Measurements from ENCODE around the gene C19orf12.

C19orf12 gene

GRCh38 chr19:29750001-29750400 is 34.9 kb upstream of the C19orf12 start:
- in situ Hi-C loops (cut with MboI; ENCODE audit: low pct_unique_long_range_greater_than_20kb, low sequenced_read_pairs, unreplicated experiment) = loop anchor here (10.0 kb wide), 1 partner anchor 125 kb away; no protein-coding TSS in a partner anchor
- TF ChIP-seq, protein P1, sequence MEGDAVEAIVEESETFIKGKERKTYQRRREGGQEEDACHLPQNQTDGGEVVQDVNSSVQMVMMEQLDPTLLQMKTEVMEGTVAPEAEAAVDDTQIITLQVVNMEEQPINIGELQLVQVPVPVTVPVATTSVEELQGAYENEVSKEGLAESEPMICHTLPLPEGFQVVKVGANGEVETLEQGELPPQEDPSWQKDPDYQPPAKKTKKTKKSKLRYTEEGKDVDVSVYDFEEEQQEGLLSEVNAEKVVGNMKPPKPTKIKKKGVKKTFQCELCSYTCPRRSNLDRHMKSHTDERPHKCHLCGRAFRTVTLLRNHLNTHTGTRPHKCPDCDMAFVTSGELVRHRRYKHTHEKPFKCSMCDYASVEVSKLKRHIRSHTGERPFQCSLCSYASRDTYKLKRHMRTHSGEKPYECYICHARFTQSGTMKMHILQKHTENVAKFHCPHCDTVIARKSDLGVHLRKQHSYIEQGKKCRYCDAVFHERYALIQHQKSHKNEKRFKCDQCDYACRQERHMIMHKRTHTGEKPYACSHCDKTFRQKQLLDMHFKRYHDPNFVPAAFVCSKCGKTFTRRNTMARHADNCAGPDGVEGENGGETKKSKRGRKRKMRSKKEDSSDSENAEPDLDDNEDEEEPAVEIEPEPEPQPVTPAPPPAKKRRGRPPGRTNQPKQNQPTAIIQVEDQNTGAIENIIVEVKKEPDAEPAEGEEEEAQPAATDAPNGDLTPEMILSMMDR (IDR thresholded peaks at IDR 0.05; ENCODE audit: extremely low read depth, insufficient read depth, missing control alignments) = no peak
- no peak for DNase-seq (ENCODE audit: low spot score)

- in situ Hi-C loops (cut with MboI; ENCODE audit: low pct_unique_long_range_greater_than_20kb, low sequenced_read_pairs, unreplicated experiment) = loop anchor here (25.0 kb wide), 1 partner anchor 913 kb away; no protein-coding TSS in a partner anchor
- TF ChIP-seq, protein P1 (IDR thresholded peaks at IDR 0.05; ENCODE audit: extremely low read depth, insufficient read depth, missing control alignments) = no peak
Observed at GRCh38 chr19:29748996-29749849, 34.2 kb upstream of the C19orf12 start.

GRCh38 chr19:29745253-29745652 is 30.2 kb upstream of the C19orf12 start:
- TF ChIP-seq, protein P1 (IDR thresholded peaks at IDR 0.05; ENCODE audit: extremely low read depth, insufficient read depth, missing control alignments) = no peak
- DNase-seq (ENCODE audit: low spot score) = no peak
- in situ Hi-C loops (cut with MboI; ENCODE audit: low pct_unique_long_range_greater_than_20kb, low sequenced_read_pairs, unreplicated experiment) = loop anchor here (25.0 kb wide), 1 partner anchor 917 kb away; no protein-coding TSS in a partner anchor

More at GRCh38 chr19:29748996-29749849, 34.2 kb upstream of the C19orf12 start:
- DNase-seq (ENCODE audit: low spot score) = no peak

- DNase-seq (ENCODE audit: low spot score) = no peak
- TF ChIP-seq, protein P1 (IDR thresholded peaks at IDR 0.05; ENCODE audit: extremely low read depth, insufficient read depth, missing control alignments) = no peak
- in situ Hi-C loops (cut with MboI; ENCODE audit: low pct_unique_long_range_greater_than_20kb, low sequenced_read_pairs, unreplicated experiment) = loop anchor here (25.0 kb wide), 1 partner anchor 919 kb away; no protein-coding TSS in a partner anchor
Observed at GRCh38 chr19:29743681-29744080, 28.6 kb upstream of the C19orf12 start.

GRCh38 chr19:29741776-29742175 is 26.7 kb upstream of the C19orf12 start:
- no peak for DNase-seq (ENCODE audit: low spot score)
- in situ Hi-C loops (cut with MboI; ENCODE audit: low pct_unique_long_range_greater_than_20kb, low sequenced_read_pairs, unreplicated experiment) = loop anchor here (25.0 kb wide), 1 partner anchor 921 kb away; no protein-coding TSS in a partner anchor

DNA sequence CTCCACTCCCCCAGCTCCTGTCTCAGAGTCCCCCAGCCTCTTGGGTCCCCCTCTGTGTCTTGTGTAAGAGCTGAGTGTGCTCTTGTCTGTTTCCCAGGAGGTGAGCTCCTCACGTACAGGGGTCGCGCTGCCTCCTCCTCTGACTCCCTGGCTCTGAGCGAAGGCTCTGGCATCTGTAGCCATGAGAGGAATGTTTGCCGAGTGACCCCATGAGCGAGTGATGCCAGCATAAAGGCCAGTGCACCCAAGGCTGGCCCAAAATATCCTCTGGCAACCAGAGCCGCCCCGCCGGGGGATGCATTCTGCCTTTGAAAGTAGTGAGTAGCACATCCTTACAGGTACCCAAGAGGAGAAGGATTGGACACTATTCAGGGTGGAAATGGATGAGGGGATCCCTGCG is 26.2 kb upstream of the C19orf12 start:
- in situ Hi-C loops (cut with MboI; ENCODE audit: low pct_unique_long_range_greater_than_20kb, low sequenced_read_pairs, unreplicated experiment) = loop anchor here (25.0 kb wide), 1 partner anchor 921 kb away; no protein-coding TSS in a partner anchor
- TF ChIP-seq, protein P1 (IDR thresholded peaks at IDR 0.05; ENCODE audit: extremely low read depth, insufficient read depth, missing control alignments) = no peak

More at GRCh38 chr19:29741776-29742175, 26.7 kb upstream of the C19orf12 start:
- TF ChIP-seq, protein P1 (IDR thresholded peaks at IDR 0.05; ENCODE audit: extremely low read depth, insufficient read depth, missing control alignments) = no peak

More for the DNA sequence above, 26.2 kb upstream of the C19orf12 start:
- DNase-seq (ENCODE audit: low spot score) = no peak
